ENCODE measurements around the gene ZBTB16.

The ZBTB16 gene

DNA sequence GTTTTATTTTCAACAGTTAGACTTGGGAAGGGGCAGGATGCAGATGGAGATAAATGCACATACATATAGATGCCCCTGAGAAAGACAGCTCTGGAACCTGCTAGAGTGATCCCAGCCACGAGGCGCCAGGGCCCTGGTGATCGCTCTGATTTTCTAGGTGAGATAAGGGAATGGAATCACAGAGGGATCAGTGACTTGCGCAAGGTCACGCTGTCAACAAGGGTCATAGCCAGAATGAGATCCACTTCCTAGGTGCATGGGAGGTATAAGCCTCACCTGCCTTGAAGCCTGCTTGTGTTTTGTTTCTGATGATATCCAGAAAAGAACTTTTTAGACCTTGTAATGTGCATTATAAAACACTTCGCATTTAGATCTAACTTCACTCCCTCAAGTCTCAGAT is 47.5 kb downstream of the ZBTB16 start:
- no peak for DNase-seq (ENCODE audit: low spot score)

DNA sequence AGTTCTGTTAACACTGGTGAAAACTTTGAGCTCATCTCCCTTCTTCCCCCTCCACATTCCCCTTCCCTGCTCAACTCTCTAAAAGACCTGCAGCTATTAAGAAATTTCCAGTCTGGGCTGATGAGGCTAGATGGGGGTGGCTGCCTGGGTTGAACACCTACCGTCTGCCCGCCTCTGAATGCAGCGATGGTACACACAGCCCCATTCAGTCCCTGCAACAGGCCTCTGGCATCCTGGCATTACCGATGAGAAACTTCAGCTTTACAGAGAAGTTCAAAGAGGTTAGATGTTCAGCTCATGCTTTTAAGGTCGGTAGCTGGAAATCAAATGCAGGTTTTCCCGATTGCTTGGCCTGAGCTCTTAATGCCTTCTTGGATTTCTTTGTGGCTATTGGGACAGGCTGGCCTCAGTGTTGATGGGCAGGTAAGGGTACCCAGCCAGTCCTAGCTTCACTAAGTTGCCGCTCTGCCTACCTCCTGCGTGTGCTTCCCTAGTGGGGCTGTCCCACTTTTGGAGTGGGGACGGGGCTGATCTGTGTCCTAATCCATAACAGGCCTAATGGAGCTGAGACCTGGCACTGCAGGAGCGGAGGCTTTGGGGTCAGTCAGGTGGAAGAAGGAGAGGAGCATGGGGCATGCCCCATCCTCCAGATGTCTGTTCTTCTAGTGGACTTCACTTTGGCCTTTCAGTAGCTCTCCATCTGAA is 49.1 kb downstream of the ZBTB16 start:
- DNase-seq (ENCODE audit: low spot score): no peak

DNA sequence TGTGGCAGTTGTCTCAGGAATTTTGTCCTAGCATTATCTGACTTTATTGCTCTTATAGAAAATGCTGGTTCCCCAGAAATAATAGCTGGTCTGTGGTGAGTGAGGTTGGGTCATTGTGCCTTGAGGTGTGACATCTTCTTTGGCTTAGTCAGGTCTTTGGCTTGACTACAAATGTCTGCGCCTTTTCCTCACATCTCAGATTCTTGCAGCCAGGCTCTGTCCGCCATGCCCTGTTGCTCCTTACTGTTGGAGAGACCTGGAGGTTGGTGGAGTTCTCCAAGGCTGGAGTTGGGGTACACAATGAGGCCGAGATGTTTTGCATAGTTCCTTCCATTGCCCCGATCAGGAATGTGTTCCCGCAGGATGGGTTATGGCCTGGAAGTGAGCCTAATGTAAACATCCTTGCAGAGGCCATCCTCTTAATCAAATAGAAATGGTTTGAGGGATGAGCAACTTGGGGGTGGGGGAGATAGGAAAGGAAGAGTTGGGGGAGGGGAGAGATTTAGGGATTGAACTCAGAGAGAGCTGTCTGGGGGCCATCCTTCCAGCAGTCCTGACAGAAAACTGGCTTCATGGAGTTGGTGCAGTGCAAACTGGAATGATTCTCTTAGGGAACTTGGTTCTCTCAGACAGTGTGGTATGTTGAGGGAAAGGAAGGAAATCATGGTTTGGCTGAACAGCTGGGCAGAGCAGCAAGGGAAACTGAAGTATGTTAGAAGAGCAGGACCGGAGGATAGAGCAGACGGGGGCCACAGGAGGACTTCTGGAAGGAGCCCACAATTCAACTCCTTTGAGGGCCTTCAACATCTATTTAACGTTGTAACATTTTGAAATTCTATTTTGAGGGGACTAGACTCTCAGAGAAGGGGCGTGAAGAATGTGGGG is 49.9 kb downstream of the ZBTB16 start:
- DNase-seq (ENCODE audit: low spot score): no peak

DNA sequence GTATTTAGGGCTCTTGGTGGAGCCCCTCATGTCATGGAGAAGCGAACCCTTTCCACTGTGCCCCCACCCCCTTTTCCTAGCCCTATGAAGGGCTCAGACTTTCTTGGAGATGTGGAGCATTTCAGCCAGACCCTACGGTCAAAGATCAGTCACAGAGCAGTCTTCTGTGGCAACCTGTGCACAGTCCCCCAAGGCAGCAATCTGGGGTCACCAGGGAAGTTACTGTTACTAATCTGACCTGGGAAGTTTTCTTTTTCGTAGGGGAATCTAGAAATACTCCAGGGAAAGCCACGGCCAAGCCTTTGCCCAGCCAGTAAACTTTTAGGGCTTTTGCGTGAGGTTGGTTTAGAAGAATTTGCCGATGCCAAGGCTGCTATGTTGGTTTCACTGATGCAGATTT is 50.6 kb downstream of the ZBTB16 start:
- no peak for DNase-seq (ENCODE audit: low spot score)

DNA sequence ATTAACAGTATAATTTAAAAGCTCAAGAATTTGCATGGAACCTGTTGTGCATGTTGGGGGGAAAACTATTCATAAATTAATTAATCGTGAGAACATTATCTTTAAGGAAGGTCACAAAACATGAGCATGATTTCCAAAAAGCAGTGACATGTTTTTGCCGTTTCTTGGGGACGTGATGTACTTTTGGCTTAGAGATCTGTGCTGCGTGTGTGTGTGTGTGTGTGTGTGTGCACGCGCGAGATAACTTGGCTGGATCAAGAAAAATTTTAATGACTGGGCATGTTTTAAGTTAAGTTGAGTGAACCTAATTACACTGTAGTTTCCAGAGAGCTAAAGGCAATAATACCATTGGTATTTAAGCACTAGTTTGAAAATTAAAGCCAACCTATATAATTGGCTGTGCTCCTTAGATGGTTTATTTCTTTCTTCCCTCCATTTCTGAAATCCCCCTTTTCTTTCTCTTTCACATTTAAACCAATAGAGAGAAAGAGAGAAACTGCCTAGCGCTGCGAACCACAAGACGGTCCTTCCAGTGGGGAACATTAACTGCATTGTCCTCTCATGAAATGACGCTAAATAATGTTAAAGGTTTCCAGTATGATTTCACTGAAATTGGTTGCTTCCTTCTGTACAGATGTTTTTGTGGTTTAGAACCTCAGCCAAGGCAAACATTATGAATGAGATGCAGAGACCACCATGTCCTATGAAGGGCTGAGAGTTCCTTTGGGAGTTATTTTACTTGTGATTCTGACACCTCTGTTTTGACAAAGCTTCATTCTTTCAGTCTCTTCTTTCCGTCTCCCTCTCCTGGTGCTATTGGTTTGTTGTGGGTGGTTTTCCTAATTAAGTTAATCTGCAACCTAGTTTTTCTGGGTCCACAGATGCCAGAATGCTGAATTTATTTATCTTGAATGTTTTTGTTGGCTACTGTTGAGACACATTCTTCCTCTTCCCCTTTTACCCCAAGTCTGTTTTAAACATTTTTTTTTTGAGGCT is 51.7 kb downstream of the ZBTB16 start:
- DNase-seq (ENCODE audit: low spot score): no peak

DNA sequence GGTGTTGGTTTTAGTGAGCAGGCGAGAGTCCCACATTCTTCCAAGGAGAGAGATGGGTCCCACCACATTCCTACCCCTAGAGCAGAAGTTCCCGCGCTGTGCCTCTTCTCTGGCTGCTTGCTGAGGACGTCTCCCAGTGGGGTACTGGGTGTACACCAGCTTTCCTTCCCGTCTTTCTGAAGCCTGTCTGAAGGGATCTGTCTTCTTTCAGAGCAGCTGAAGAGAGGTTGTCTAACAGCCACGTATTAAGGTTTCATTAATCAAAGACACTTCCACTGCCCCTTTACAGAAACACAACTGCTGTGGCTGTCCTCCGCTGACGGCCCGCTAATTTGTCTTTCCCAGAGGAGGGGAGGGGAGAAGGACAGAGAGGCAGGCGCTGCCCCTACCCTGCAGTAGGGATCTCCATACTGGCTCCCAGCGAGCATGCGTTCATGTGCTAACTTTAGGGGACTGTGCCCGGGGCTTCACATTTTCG is 56.0 kb downstream of the ZBTB16 start:
- no peak for DNase-seq (ENCODE audit: low spot score)

DNA sequence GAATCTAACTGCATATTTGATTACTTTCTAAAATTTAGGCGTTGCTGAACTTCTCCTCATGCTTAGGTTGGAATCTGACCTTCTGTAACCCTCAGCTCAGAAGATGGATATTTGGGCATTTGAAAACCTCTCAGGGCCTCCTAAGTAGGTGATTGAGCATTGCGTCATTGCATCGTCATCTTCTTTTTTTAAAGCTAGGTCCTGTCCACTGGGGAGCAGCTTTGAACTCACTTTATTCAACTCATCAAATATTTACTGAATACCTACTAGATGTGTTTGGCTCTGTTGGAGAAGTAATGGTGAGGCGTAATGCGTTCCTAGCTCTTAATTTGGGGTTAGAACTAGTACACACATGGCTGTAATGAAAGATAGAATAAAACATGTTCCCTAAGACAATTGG is 56.8 kb downstream of the ZBTB16 start:
- no peak for DNase-seq (ENCODE audit: low spot score)

DNA sequence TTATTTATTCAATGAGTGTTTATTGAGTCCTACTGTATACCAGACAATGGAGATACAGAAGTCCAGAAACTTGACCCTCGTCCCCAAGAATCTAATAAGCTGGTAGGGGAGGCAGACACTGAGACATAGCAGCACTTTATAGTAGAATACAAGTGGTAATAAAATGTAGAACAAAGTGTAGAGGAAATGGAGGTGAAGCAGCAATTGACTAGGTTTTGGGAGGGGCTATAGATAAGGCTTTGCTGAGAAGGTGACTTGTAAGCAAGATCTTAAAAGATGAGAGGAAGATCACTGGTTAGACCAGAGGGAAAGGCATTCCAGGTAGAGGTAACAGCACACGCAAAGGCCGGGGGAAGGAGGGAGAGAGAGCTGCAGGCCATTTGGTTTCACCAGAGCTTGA is 57.3 kb downstream of the ZBTB16 start:
- DNase-seq (ENCODE audit: low spot score): no peak

DNA sequence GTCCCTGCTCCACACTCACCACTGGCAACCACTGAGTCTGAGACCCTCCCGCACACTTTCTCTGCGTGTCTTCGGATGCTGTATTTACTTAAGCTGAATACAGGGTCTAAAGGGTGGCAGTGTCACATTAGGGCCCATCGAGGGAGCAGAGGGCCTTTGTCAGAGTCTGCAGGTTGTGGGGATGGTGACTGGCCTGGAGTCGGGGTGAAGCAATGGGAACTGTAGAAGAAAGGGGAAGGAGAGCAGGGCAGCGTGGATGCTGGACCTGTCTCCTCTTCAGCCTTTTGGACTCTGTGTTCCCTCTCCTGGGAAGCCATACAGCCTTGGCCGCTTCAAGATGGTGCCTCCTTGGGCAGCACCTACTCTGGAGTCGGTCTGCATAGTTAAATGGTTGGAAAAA is 61.1 kb downstream of the ZBTB16 start:
- DNase-seq (ENCODE audit: low spot score): no peak

DNA sequence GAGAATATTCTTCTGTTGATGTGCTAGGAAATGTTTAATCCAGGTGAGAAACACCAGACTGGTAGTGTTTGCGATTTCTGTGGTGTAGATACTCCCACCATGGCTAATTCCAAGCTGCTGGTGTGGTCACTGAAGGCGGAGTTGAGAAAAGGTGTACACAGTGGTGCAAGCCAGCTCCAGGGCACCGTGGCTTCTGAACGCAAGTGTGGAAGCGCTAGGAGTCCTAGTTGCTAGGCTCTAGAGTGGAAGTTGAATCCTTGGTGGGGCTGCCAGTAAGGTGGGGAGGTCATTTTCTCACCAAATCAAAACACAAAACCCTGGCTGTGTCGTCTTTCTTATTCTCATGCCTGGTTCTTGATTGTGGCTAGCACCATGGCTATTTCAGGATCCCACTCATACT is 61.6 kb downstream of the ZBTB16 start:
- DNase-seq (ENCODE audit: low spot score): no peak

DNA sequence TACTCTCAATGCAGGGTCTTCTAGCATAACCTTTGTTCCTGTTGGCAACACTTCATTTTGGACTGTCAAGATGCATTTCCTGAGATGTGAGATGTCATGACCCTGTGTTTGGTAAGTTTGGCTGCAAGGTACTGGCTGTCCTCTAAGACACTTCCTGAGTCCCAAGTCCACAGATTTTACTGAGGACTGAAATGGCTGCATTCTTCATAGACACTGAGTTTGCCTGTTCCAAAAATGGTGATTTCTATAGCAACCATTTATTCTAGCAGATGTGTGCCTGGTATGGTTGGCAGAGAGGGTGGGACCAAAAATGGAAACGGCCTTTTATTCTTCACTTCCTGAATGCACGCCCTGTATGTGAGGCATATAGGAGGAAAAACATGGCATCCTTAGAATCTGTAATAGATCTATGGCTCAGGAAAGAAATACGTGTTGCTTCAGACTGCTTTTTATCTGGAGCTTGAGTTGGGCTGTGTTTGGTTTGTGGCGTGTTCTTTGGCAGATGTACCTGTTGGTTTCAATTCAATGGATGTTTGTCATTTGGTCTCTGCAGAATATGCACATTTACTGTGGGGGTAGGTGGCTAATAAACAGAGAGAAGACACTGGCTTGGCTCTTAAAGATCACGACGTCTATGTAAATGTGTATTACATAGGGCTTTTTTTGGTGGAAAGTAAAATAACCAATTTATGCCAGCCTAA is 62.4 kb downstream of the ZBTB16 start:
- DNase-seq (ENCODE audit: low spot score): no peak

DNA sequence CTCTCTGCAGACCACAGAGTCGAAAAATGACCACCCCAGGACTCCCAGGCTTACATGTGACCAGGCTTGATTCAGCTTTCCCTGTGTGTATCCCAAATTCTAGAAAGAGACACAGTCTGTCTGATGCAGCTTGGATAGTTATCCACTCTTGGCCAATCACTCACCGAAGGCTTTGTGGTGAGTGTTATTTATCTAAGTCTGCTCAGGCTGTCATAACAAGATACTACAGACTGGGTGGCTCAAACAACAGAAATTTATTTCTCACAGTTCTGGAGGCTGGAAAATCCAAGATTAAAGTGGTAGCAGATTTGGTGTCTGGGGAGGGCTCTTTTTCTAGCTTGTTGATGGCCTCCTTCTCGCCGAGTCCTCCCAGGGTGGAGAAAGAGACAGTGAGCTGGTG is 63.2 kb downstream of the ZBTB16 start:
- DNase-seq (ENCODE audit: low spot score): no peak

DNA sequence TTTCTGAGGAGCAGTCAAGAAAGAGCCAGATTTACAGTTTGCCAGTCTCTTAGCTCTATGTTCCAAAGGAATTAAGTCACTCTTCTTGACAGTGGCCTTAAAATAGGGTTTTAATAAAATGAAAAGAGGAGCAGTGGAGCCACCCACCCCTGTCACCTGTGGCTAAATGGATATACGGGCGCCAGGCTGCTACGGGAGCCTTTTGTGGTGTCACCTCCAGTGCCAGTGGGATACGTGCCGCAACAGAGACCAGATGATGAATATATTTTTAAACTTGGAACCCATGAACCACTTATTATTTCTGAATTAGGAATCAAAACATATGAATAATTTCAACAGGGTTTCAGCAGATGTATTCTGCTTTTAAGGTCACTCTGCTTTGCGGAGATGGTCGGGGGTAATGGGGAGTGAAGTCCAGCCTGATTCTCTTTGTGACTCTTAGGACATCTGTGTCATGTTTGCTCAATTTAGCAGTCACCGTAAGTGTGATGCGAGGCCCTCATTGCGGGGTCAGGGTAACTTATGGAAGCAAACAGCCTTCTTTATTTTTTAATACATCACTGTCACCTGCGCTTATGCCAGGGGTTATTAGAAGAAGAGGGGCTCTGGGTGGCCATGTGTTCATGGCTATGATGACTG is 64.3 kb downstream of the ZBTB16 start:
- no peak for DNase-seq (ENCODE audit: low spot score)

DNA sequence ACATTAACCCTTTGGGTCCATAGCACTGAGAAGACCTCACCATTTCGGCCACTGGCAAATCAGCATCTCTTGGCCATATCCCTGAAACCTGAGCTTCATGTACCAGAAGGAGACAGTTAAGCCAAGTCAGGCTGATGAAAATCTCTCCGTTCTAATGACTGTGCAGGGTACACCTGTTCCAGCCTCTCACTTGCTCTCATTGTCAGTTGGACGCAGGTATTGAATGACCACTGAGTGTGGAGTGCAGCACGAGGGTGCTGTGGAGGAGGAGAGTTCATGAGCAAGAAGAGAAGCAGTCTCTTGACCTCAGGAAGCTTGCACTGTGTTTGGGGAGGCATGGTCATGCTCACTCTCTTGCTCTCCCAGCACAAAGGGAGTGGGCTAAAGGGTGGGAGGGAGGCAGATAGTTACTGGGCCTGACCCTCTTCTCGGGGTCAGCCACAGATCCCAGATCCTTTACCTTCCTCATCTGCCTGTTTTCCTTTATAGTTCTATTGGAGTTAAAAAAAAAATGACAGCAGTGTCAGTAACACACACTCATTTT is 65.2 kb downstream of the ZBTB16 start:
- DNase-seq (ENCODE audit: low spot score): no peak

DNA sequence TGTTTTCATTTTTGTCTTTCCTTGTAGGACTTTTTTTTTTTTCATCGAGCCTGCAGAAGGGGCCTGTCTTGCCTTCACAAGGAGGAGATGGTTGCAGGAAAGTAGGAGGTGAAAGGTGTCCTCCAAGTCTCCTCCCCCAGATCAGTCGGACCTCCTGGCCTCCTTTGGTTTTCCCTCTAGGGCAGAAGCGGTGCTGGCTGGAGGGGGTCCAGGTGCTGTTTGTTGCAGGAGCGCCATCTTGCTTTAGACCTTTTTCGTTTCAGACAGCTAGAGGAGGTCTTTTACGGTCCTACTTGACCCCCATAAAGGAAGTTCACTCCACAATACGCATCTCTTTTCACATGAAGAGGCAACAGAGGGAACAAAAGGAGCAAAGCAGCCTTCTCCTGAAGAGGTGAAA is 66.0 kb downstream of the ZBTB16 start:
- no peak for DNase-seq (ENCODE audit: low spot score)

DNA sequence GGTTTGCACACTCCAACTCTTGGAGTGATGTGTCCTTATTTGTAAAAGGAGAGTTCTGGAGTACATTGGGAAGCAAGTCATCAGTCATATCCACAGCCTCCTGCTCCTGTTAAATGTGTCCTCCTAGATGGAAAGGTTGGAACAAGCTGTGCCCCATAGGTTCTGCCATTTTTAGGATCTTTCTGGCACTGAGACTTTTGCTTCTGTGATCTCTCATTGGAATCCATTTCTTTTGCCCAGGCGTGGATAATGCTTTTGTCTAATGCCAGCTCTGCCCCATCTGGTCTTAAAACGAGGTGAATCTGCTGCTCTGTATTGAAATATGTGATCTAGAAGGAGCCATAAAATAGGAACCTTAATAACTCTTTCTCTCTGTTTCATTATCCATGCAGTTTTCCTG is 66.4 kb downstream of the ZBTB16 start:
- no peak for DNase-seq (ENCODE audit: low spot score)

DNA sequence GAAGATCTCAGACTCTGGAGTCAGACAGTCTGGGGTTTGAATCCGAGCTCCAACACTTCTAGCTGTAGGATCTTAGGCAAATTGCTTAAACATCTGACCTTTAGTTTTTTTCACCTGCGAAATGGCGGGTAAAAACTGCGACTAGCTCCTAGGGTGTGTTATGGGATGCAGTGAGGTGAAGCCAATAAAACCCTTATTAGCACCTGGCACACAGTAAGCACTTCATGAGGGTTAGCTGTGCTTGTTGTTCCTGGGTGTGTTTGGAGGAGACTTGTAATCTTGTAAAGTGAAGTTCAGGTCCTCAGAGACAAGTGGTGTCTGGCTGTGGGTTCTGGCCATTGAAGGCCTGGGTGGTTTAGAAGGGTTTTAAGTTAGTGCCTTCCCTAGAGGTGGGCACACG is 68.9 kb downstream of the ZBTB16 start:
- no peak for DNase-seq (ENCODE audit: low spot score)

DNA sequence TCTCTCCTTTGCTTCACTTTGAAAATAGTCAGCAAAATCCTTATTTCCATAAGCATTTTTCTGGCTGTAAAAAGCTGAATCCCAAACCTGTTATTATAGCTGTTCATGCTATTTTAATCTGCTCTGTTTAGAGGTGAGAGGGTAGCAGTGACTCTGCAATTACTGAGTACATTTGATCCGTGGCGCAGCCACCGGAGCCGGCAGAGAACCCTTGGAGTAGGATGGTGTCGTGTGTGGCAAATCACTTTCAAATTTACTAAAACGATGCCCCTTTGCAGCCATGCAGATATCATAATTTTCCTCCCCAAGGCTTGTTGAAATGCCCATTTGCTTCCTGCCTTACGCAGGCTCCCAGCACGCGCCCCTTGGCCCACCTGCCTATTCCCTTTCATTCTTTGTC is 69.6 kb downstream of the ZBTB16 start:
- no peak for DNase-seq (ENCODE audit: low spot score)

DNA sequence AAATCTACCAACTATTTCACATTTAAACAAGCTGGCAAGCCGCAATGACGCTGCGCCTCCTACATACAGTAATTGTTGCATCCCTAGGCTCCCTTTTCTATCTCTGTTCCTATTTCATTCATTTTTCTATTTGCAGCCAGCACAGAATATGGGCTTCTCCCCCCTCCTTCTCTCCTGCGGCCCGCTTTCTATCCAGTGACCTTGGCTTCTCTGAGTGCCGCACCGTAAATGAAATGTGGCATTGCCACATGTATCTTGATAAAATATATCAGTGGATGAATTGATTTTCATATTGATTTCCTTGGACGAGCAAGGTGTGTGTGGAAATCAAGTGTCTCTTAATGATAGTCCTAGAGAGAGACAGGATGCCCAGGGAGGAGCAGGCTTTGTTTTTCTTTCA is 70.2 kb downstream of the ZBTB16 start:
- DNase-seq (ENCODE audit: low spot score): no peak

DNA sequence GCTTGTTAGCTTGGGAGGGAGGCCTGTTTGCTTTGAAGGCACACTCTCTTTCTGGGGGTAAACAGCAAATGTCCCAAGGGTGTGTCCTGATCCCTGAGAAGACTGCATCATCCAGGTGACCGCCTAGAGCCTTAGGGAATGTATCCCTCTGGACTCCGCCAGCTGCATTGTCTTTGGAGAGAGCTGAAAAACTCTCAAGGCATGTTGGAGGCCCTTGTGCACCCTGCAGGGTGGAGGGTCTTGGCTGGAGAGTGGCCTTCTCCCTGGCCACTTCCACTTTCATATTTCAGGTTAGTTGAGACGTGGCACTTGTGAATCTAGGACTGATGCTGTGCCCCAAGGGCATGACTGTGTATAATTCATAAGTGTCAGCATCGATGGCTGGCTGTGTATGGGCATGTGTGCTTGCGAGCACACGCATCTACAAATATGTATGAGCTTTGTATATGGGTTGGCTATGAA is 70.6 kb downstream of the ZBTB16 start:
- DNase-seq (ENCODE audit: low spot score): no peak
